Activated CD8-positive, alpha-beta memory T cell treated with anti-CD3 and anti-CD28 coated beads, Interleukin-2, amount 10 ng/mL, durations not matched to agents 7 days and 5 days (primary cell): ENCODE results near the gene OR52R1. TPM values are rescaled to one million over a fixed set of nuclear protein-coding genes. Genes with fewer than 3 reads are reported as not detected.
"Not testable (repeated sequence)": the region's sequence is repeated elsewhere in the genome, so short reads cannot be mapped to it uniquely, and the experiment has no call there.

Experiments
- ATAC-seq: fragments of 150-1000 bp; cut with Tn5 transposase; one replicate; pipeline ENCODE4 v1.10.0; 2021; ENCODE audit warnings: moderate library complexity
- CTCF ChIA-PET: fragments of 350-600 bp; sonication (Branson Sonifier 250); formaldehyde crosslinking; loops from one replicate; lab custom pipeline; 2021; ENCODE audit warnings: antibody characterized with exemption; lab: Charles Lee
- DNase-seq: peaks from one replicate; pipeline ENCODE4 v3.0.0-alpha.2; 2020
- H3K27ac Mint-ChIP-seq: one replicate; pipeline ENCODE4 v1.8.0; 2021; ENCODE audit warnings: mild to moderate bottlenecking, mixed read lengths
- H3K27me3 Mint-ChIP-seq: one replicate; pipeline ENCODE4 v1.8.0; 2021; ENCODE audit warnings: mixed read lengths
- H3K36me3 Mint-ChIP-seq: one replicate; pipeline ENCODE4 v1.8.0; 2021; ENCODE audit warnings: mild to moderate bottlenecking, mixed read lengths
- H3K4me1 Mint-ChIP-seq: one replicate; pipeline ENCODE4 v1.8.0; 2021; ENCODE audit warnings: mixed read lengths
- H3K4me3 Mint-ChIP-seq: one replicate; pipeline ENCODE4 v1.8.0; 2021; ENCODE audit warnings: mild to moderate bottlenecking, moderate library complexity, mixed read lengths
- H3K9me3 Mint-ChIP-seq: one replicate; pipeline ENCODE4 v1.8.0; 2022; ENCODE audit warnings: low read depth, mixed read lengths
- total RNA-seq, 2 experiments: library from RNA; stranded (reverse); gene quantifications; one replicate each; pipeline ENCODE4 v1.2.3, GENCODE V29; 2021

OR52R1 gene
- not detected for total RNA-seq

DNA sequence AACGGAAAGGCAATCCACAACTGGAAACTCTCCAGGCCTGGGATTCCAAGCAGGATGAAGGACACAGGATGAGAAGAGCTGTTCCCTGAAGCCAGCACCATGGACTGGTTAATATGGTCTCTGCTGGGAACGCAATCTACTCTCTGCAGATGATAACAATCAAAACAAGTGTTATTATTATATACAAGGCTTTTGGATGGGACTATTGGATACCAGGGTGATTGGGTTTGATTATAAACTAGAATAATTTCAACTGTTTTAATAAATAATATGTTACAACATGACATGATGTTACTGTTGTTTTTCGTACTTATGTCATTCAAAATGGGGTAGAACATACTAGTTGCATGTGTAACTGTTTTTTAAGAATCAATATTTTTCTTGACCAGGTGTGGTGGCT lies at the start of gene OR52R1:
Gene OR52R1, minus strand, starts transcription at position 101 of the 400 bp plus-strand sequence. Its CDS starts 0 bp downstream, at position 101.
- H3K4me3 Mint-ChIP-seq = no peak within 1 kb of the TSS
- DNase-seq (no peak), ATAC-seq (no peak)
- CTCF ChIA-PET = no interaction called here
- no peak within 1 kb of the TSS for H3K27ac Mint-ChIP-seq
- H3K27me3 Mint-ChIP-seq = peaks cover 3% of the 10 kb centered on the region
- no peaks in the 10 kb centered on the region for H3K36me3 Mint-ChIP-seq
- no peaks in the 10 kb centered on the region for H3K4me1 Mint-ChIP-seq
- no peaks in the 10 kb centered on the region for H3K9me3 Mint-ChIP-seq

DNA sequence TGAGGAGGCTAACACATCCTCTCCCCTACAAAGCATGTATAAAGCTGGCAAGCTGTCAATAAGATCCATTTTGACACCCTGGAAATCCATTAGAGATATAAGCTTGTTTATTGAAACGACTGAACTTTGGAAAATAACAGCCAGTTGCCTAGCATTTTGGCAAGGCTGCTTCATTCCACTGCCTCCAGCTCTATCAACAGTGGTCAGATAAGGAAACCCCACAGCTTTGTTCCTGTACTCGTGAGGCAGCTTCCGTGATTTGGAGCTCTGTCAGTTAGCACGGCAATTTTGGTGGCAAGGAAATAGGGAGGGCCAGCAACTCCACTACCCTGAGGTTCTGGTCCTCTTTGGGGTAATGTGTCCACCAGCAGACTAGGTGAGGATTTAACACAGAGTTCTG lies 46.9 kb upstream of the OR52R1 start:
- CTCF ChIA-PET = no interaction called here
- DNase-seq (no peak), ATAC-seq (no peak)
- no peak overlapping the region for H3K4me3 Mint-ChIP-seq
- H3K36me3 Mint-ChIP-seq = no peaks in the 10 kb centered on the region
- H3K27me3 Mint-ChIP-seq = peaks cover 2% of the 10 kb centered on the region
- no peaks in the 10 kb centered on the region for H3K4me1 Mint-ChIP-seq
- no peaks in the 10 kb centered on the region for H3K9me3 Mint-ChIP-seq
- H3K27ac Mint-ChIP-seq = no peak overlapping the region

DNA sequence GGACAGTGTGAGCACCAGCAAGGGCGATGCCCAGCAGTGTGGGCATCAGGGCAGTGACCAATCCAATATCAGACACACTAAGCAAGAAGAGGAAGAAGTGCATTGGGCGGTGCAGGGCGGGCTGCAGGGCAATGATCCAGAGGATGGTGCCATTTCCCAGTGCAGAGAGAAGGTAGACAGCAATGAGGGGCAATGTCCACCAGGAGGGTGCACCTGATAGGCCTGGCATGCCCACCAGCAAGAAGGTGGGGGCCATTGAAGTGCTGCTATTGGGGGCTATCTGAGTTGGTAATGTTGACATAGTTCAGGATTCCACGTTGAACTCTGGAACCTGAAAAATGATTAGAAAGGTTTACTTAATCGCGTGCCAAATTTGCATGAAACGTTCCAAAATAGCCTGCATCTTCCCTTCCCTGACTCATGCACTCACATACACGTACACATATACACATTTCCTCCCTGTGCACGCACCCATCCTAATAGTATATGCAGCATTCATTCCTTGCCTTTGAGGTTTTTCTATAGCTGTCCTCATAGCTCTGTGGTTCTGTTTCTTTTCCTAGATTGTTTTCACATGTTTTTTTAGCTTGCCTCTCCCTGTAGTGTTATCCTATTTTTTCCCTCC lies 44.8 kb upstream of the OR52R1 start, which contains the start of gene OR51S1:
Gene OR51S1, minus strand, starts transcription at position 301 of the 625 bp plus-strand sequence. Its CDS starts 0 bp downstream, at position 301.
- CTCF ChIA-PET = no interaction called here
- Mint-ChIP-seq H3K9me3 (no peaks in the 10 kb centered on the region), H3K4me1 (no peaks in the 10 kb centered on the region), H3K27ac (no peak within 1 kb of the TSS), H3K27me3 (peaks cover 2% of the 10 kb centered on the region), H3K4me3 (no peak within 1 kb of the TSS), H3K36me3 (no peaks in the 10 kb centered on the region)
- no peak for DNase-seq
- no peak for ATAC-seq

DNA sequence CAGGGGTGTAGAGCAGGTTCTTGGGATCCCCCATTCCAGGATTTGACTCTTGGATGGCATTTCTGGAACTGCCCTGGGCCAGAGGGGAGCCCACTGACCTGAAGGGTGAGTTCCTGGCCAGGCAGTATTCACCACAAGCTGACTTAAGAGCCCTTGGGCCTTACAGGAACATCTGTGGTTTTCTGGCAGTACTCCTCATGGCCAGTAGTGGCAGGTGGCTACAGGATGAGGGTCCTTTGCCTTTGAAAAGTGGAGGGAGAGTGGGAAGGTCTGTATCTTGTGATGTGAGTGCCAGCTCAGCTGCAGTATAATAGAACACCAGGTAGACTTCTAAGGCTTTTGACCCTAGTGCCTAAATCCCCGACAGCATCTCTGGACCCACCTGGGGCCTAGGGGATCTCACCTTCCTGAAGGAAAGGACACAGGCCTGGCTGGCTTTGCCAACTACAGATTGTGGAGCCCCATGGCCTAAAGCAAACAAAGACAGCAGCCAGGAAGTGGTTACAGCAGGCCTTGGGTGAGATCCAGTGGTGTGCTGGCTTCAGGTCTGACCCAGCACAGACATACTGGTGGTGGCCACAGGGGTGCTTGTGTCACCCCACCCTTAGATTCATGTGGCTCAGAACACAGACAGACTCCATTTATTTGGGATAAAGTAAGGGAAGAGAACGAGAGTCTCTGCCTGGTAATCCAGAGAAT lies 35.8 kb upstream of the OR52R1 start:
- H3K4me1 Mint-ChIP-seq = no peaks in the 10 kb centered on the region
- H3K36me3 Mint-ChIP-seq = no peaks in the 10 kb centered on the region
- no peaks in the 10 kb centered on the region for H3K9me3 Mint-ChIP-seq
- no peaks in the 10 kb centered on the region for H3K27me3 Mint-ChIP-seq
- ATAC-seq (no peak), DNase-seq (no peak)
- no peak overlapping the region for H3K27ac Mint-ChIP-seq
- CTCF ChIA-PET = no interaction called here
- no peak overlapping the region for H3K4me3 Mint-ChIP-seq

DNA sequence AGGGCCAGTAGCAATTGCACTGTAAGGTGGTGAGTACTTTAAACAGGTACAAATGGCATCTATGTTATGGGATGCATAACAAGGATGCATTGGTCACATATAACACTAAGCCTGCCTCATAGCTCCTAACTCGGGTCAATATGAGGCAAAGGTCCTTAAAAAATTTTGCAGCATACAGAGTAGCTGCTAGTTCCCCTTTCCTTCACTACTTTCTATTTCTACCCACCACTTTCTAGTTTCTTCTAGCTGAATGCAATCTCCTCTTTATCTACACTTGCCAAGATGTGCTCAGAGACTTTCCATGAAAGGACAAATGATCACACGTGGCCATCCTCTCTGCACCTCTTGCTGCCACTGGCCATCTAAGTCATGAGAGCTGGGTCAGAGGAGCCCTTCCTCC lies 26.7 kb upstream of the OR52R1 start:
- ATAC-seq (no peak), DNase-seq (no peak)
- Mint-ChIP-seq H3K9me3 (no peaks in the 10 kb centered on the region), H3K36me3 (no peaks in the 10 kb centered on the region), H3K4me1 (no peaks in the 10 kb centered on the region), H3K4me3 (no peak overlapping the region), H3K27me3 (no peaks in the 10 kb centered on the region), H3K27ac (no peak overlapping the region)
- CTCF ChIA-PET = no interaction called here

DNA sequence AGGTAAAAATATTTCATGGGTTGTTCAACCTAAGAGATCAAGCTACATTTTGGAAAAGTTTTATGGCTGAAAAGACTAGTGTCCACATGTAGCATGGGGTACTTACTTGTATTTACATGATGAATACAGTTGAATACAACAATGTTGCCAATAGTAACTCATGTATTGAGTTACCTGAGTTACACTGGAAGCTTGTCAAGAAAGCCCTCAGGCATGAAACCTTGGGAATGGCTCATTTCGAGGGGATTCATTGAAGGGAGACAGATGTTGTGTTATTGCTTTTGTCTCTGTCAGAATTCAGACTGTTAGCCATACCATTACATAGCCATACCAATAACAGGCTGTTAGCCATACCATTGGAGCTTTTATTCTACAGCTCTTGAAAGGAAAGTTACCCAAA lies 26.2 kb upstream of the OR52R1 start:
- no peaks in the 10 kb centered on the region for H3K9me3 Mint-ChIP-seq
- CTCF ChIA-PET = no interaction called here
- H3K36me3 Mint-ChIP-seq = no peaks in the 10 kb centered on the region
- no peaks in the 10 kb centered on the region for H3K4me1 Mint-ChIP-seq
- H3K27me3 Mint-ChIP-seq = no peaks in the 10 kb centered on the region
- no peak overlapping the region for H3K27ac Mint-ChIP-seq
- no peak for DNase-seq
- no peak overlapping the region for H3K4me3 Mint-ChIP-seq
- no peak for ATAC-seq

DNA sequence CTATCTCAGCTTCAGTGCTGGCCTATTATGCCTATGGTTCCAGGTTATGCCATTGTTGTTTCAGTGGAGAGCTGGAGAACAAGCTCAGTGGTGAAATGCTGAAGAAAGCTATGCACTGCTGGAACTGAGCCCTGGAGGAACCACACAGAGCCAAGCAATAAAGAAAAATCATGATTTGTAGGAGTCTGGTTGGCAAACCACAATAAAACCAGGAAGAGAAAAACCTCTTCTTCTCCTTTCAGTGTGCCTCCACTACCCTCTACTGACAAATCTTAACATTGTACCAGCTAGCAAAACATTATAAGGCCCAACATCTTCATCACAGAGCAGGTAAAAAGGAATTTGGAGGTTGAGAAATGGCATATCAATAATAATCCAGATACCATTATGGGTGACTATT lies 22.2 kb upstream of the OR52R1 start:
- Mint-ChIP-seq H3K27me3 (no peaks in the 10 kb centered on the region), H3K27ac (no peak overlapping the region), H3K9me3 (no peaks in the 10 kb centered on the region), H3K4me3 (no peak overlapping the region), H3K4me1 (no peaks in the 10 kb centered on the region), H3K36me3 (no peaks in the 10 kb centered on the region)
- DNase-seq = no peak
- CTCF ChIA-PET = interaction anchor here (1.8 kb wide), 1 partner anchor 639 kb away, joined by 5 read pairs; no protein-coding TSS in a partner anchor
- ATAC-seq = no peak

DNA sequence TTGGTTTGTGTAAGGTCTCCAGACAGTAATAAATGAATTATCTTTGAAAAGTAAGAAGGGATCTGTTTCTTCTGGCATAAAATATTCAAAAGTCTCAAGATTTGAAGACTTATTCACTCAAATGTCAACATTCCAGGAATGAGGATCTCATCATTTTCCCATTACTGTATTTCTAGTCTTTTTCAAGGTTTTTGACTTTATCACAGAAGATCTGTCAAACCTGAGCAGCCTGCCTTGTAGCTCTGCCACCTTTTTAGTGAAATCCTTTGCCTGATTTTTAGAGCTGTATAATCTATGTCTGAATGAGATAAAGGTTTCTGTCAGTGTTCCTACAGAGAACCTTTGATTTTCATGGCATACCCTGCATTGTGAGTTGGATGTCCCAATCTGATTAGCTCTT lies 21.0 kb upstream of the OR52R1 start:
- ATAC-seq (no peak), DNase-seq (no peak)
- H3K27ac Mint-ChIP-seq = no peak overlapping the region
- H3K4me3 Mint-ChIP-seq = no peak overlapping the region
- no peaks in the 10 kb centered on the region for H3K36me3 Mint-ChIP-seq
- CTCF ChIA-PET = interaction anchor here (1.8 kb wide), 1 partner anchor 638 kb away, joined by 5 read pairs; no protein-coding TSS in a partner anchor
- no peaks in the 10 kb centered on the region for H3K4me1 Mint-ChIP-seq
- H3K27me3 Mint-ChIP-seq = no peaks in the 10 kb centered on the region
- no peaks in the 10 kb centered on the region for H3K9me3 Mint-ChIP-seq

DNA sequence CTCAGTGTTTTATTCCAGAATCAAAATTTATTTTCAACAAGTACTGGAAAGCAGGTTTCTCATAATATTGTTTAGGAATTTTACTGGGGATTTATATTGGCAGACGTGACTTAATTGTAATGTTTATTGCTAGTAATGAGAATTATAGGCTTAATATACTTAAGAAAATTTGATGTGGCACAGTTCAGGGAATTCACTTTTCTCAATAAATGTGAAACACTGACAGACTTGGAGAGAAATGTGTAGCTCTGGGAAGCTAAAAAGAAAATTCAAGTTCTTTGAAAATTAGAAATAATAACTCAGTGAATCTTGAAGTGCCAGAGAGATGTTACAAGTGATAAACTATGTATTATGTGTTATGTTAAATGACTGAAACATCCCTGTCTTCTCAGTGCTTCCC lies 16.8 kb upstream of the OR52R1 start, which contains the start of gene OR51F2:
Gene OR51F2, plus strand, starts transcription at position 301 of the 400 bp plus-strand sequence. CDS start 101 bp downstream, outside the sequence.
- no peaks in the 10 kb centered on the region for H3K36me3 Mint-ChIP-seq
- ATAC-seq (no peak), DNase-seq (no peak)
- no peak within 1 kb of the TSS for H3K27ac Mint-ChIP-seq
- H3K4me3 Mint-ChIP-seq = no peak within 1 kb of the TSS
- H3K4me1 Mint-ChIP-seq = no peaks in the 10 kb centered on the region
- CTCF ChIA-PET = no interaction called here
- no peaks in the 10 kb centered on the region for H3K27me3 Mint-ChIP-seq
- no peaks in the 10 kb centered on the region for H3K9me3 Mint-ChIP-seq

DNA sequence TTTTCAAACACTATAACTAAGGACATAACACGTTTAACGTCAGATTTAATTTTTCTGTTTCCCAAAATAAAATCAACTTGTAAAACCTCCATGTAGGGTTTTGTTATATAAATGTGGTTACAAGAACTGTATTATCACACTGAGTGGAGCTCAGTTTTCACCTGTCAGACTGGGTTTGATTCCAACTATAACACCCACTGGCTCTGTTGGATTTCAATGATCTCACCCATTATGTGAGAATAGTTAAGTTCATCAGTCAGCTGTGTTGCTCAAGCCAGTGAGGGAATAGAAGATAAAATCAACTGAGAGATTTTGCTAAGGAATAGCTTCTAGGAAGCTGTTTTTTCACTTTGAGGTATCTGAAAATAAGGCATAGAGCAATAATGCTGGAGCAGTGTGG lies 5.1 kb upstream of the OR52R1 start:
- no peak for ATAC-seq
- Mint-ChIP-seq H3K27me3 (no peaks in the 10 kb centered on the region), H3K36me3 (no peaks in the 10 kb centered on the region), H3K27ac (no peak overlapping the region), H3K4me3 (no peak overlapping the region), H3K4me1 (no peaks in the 10 kb centered on the region), H3K9me3 (no peaks in the 10 kb centered on the region)
- CTCF ChIA-PET = no interaction called here
- DNase-seq = no peak

DNA sequence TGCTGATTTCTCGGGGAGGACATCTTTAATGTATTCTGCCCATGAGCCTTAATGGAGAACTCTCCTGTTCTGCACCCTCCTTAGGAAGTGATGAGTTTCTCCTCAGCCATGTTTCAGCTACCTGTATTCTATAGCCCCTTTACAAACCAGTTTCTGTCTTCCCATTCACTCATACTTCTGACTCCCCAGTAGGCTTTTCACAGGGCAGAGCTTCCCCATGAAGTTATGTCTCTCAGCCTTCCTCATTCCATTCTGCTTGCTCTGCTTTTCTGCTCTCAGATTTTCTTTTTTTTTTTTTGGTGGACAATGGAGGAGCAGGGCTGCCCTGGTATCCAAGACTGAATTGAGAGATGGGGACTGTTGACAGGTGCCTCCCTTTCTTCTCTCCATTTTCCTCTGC lies 4.3 kb upstream of the OR52R1 start:
- Mint-ChIP-seq H3K27me3 (no peaks in the 10 kb centered on the region), H3K27ac (no peak overlapping the region), H3K4me1 (no peaks in the 10 kb centered on the region), H3K36me3 (no peaks in the 10 kb centered on the region), H3K9me3 (no peaks in the 10 kb centered on the region), H3K4me3 (no peak overlapping the region)
- DNase-seq (no peak), ATAC-seq (no peak)
- CTCF ChIA-PET = no interaction called here

DNA sequence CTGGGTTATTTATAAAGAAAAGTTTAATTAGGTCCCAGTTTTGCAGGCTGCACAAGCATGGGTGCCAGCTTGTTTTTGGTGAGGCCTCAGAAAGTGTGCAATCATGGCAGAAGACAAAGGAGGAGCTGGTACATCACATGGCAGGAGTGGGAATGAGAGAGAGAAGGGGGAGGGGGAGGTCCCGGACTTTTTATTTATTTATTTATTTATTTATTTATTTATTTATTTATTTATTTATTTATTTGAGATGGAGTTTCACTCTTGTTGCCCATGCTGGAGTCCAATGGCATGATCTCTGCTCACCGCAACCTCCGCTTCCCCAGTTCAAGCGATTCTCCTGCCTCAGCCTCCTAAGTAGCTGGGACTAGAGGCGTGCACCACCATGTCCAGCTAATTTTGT lies 2.9 kb downstream of the OR52R1 start:
- H3K27ac Mint-ChIP-seq, H3K4me3 Mint-ChIP-seq, H3K36me3 Mint-ChIP-seq, H3K9me3 Mint-ChIP-seq, H3K27me3 Mint-ChIP-seq, CTCF ChIA-PET, ATAC-seq, DNase-seq, H3K4me1 Mint-ChIP-seq: not testable (repeated sequence)

DNA sequence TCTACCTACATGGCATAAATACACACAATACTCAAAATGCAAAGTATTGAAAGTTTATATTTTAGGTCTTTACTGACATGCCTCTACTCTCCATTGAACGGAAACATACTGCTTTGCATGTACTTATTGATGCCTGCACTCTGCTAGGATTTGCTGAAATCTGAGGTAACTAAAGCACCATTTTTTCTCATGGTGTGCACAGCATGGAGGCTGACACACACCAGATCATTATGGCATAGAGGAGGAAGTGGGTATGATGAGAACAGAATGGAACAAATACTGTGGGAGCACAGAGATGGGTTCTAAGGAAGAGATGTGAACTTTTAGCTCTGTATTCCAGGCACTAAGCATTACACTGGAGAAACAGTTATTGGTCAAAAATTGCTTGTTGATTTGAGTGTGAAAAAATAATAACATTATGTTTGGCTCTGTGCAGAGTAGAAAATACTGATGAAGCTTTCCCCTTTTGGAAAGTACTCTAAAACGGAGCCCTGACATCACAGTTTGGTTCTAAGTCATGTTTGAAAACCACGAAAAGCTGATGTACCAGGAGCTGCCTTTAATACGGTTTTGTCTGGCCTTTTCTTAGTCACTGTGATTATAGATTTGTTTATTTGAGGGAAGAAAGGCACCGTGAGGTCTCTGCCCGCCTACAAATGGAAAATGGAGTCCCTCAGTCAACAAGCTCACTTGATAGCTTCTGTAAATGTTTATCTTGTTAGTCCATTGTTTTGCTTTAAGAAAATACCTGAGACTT lies 5.6 kb downstream of the OR52R1 start:
- CTCF ChIA-PET = no interaction called here

More for the DNA sequence above, 5.6 kb downstream of the OR52R1 start:
- H3K4me1 Mint-ChIP-seq = peaks cover 5% of the 10 kb centered on the region
- H3K27me3 Mint-ChIP-seq = peaks cover 3% of the 10 kb centered on the region
- DNase-seq = no peak
- no peaks in the 10 kb centered on the region for H3K36me3 Mint-ChIP-seq
- no peak for ATAC-seq
- no peak overlapping the region for H3K4me3 Mint-ChIP-seq
- H3K9me3 Mint-ChIP-seq = no peaks in the 10 kb centered on the region
- H3K27ac Mint-ChIP-seq = no peak overlapping the region
